ENCODE results near the gene DGKA. TPM values are rescaled to one million over a fixed set of nuclear protein-coding genes. Genes with fewer than 3 reads are reported as not detected.
"Not testable (repeated sequence)": the region's sequence is repeated elsewhere in the genome, so short reads cannot be mapped to it uniquely, and the experiment has no call there.

Gene DGKA
- total RNA-seq, 2 donors from 2014 or later = 7.3 to 22.8 TPM

DNA sequence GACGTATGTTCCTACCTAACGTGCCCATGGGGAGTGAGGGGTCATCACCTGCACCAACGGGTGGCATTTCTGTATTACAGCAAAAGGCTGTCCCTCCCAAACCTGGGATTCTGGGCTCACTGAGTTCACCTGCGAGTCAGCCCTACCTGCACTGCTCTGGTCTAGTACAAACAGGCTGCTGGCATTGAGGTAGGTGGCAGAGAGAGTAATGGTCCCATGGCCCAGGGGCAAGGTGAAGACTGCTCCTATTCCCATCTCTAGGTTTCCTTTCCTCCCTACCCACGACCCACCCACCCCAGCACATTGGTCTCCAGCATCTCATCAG, 66.5 kb downstream of the DGKA start:
- TF ChIP-seq, protein P1, sequence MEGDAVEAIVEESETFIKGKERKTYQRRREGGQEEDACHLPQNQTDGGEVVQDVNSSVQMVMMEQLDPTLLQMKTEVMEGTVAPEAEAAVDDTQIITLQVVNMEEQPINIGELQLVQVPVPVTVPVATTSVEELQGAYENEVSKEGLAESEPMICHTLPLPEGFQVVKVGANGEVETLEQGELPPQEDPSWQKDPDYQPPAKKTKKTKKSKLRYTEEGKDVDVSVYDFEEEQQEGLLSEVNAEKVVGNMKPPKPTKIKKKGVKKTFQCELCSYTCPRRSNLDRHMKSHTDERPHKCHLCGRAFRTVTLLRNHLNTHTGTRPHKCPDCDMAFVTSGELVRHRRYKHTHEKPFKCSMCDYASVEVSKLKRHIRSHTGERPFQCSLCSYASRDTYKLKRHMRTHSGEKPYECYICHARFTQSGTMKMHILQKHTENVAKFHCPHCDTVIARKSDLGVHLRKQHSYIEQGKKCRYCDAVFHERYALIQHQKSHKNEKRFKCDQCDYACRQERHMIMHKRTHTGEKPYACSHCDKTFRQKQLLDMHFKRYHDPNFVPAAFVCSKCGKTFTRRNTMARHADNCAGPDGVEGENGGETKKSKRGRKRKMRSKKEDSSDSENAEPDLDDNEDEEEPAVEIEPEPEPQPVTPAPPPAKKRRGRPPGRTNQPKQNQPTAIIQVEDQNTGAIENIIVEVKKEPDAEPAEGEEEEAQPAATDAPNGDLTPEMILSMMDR (IDR thresholded peaks at IDR 0.05) = no peak
- H3K9me3 ChIP-seq = no peaks in the 10 kb centered on the region
- peaks cover 0 to 19% of the 10 kb centered on the region in 2 donors for H3K4me1 ChIP-seq
- H3K36me3 ChIP-seq = peaks cover 20% of the 10 kb centered on the region
- H3K4me3 ChIP-seq = peak overlapping the region; percentile 48 to 78
- DNase-seq (ENCODE audit: low spot score) = no peak
- H3K27ac ChIP-seq = peak overlapping the region; percentile 84 to 86
- no peaks in the 10 kb centered on the region for H3K27me3 ChIP-seq

DNA sequence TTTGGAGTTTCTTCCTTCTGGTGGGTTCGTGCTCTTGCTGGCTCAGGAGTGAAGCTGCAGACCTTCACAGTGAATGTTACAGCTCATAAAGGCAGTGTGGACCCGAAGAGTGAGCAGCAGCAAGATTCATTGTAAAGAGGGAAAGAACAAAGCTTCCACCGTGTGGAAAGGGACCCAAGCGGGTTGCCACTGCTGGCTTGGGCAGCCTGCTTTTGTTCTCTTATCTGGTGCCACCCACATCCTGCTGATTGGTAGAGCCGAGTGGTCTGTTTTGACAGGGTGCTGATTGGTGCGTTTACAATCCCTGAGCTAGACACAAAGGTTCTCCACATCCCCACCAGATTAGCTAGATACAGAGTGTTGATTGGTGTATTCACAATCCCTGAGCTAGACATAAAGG, 68.6 kb downstream of the DGKA start:
- H3K27ac ChIP-seq; H3K36me3 ChIP-seq; H3K4me3 ChIP-seq; H3K9me3 ChIP-seq; DNase-seq (ENCODE audit: low spot score); H3K27me3 ChIP-seq: not testable (repeated sequence)
- peaks cover 0 to 19% of the 10 kb centered on the region in 2 donors for H3K4me1 ChIP-seq

DNA sequence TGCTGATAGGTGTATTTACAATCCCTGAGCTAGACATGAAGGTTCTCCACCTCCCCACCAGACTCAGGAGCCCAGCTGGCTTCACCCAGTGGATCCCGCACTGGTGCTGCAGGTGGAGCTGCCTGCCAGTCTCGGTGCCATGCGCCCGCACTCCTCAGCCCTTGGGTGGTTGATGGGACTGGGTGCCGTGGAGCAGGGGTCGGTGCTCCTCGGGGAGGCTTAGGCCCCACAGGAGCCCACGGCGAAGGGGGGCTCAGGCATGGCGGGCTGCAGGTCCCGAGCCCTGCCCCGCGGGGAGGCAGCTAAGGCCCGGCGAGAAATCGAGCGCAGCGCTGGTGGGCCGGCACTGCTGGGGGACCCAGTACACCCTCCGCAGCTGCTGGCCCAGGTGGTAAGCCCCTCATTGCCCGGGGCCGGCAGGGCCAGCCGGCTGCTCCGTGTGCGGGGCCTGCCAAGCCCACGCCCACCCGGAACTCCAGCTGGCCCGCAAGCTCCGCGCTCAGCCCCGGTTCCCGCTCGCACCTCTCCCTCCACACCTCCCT, 69.1 kb downstream of the DGKA start:
- H3K27ac ChIP-seq; H3K9me3 ChIP-seq; H3K36me3 ChIP-seq; DNase-seq (ENCODE audit: low spot score); H3K27me3 ChIP-seq; H3K4me3 ChIP-seq: not testable (repeated sequence)
- H3K4me1 ChIP-seq = peaks cover 0 to 19% of the 10 kb centered on the region in 2 donors

DNA sequence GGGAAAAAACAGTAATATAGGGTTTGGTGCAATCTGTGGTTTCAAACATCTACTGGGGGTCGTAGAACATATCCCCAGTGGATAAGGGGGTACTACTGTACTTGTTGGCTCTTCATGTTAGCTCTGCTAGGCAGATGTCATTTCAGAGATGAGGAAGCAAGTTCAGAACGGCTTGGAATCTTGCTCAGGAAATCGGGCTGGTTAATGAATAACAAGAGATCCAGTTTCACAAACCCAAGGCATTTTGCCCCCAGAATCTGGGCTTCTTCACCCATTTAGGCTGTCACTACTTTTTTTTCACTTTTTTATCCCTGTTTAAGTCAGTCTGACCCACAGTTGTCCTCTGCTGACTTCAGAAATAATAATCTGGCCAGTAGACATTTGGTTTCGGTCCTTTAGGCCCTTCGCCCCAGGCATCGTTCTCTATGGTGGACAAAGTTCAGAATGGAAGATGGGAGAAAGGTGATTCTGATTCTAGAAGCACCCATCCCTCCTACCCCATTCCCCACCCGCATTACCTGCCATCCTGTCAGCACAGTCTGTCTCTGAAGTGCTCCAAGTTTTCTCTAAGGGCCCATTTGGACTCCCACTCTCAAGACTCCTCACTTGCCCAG, 70.6 kb downstream of the DGKA start:
- peaks cover 9% of the 10 kb centered on the region for H3K36me3 ChIP-seq
- H3K4me1 ChIP-seq = peaks cover 0 to 15% of the 10 kb centered on the region in 2 donors
- H3K4me3 ChIP-seq = no peak overlapping the region
- no peaks in the 10 kb centered on the region for H3K27me3 ChIP-seq
- TF ChIP-seq, protein P1 (IDR thresholded peaks at IDR 0.05) = no peak
- DNase-seq (ENCODE audit: low spot score) = no peak
- H3K27ac ChIP-seq = no peak overlapping the region
- no peaks in the 10 kb centered on the region for H3K9me3 ChIP-seq

GRCh38 chr12:56003376-56003775, 72.4 kb downstream of the DGKA start:
- not testable (repeated sequence) for H3K36me3 ChIP-seq; H3K27me3 ChIP-seq; H3K9me3 ChIP-seq; H3K4me3 ChIP-seq; DNase-seq (ENCODE audit: low spot score); H3K27ac ChIP-seq
- H3K4me1 ChIP-seq = peaks cover 0 to 13% of the 10 kb centered on the region in 2 donors

Other genes with a start within 250 kb of the DGKA start
- gene ITGA7, start 223.3 kb upstream of the DGKA start, total RNA-seq = 100 to 1,000 TPM; 291 to 309 TPM
- gene BLOC1S1, start 215.1 kb upstream of the DGKA start, total RNA-seq = 100 to 1,000 TPM; 177 to 187 TPM
- 10 to 100 TPM; 13.0 to 22.4 TPM for gene RDH5, start 210.8 kb upstream of the DGKA start, total RNA-seq
- gene CD63, start 202.2 kb upstream of the DGKA start, total RNA-seq = 1,000 to 10,000 TPM; 1,041 to 1,122 TPM
- 1 to 10 TPM; 8.1 to 8.6 TPM for gene GDF11, start 188.0 kb upstream of the DGKA start, total RNA-seq
- gene SARNP, start 113.4 kb upstream of the DGKA start, total RNA-seq = 10 to 100 TPM; 61.4 to 70.8 TPM
- gene ORMDL2, start 113.1 kb upstream of the DGKA start, total RNA-seq = 10 to 100 TPM in 1 of 2 donors, 1 to 10 TPM in 1; 6.5 to 17.1 TPM
- gene DNAJC14, start 101.6 kb upstream of the DGKA start, total RNA-seq = 10 to 100 TPM; 23.4 to 35.0 TPM
- 1 to 10 TPM; 5.0 to 7.7 TPM for gene MMP19, start 88.2 kb upstream of the DGKA start, total RNA-seq
- 10 to 100 TPM; 17.6 to 20.6 TPM for gene PYM1, start 3.3 kb upstream of the DGKA start, total RNA-seq
- 1 to 10 TPM in 1 of 2 donors, under 1 TPM in 1; 0.67 to 1.1 TPM for gene PMEL, start 34.9 kb downstream of the DGKA start, total RNA-seq
- 10 to 100 TPM in 1 of 2 donors, 1 to 10 TPM in 1; 5.4 to 13.8 TPM for gene CDK2, start 35.7 kb downstream of the DGKA start, total RNA-seq
- 100 to 1,000 TPM in 1 of 2 donors, 10 to 100 TPM in 1; 93.5 to 108 TPM for gene RAB5B, start 42.9 kb downstream of the DGKA start, total RNA-seq
- gene SUOX, start 66.1 kb downstream of the DGKA start, total RNA-seq = 10 to 100 TPM; 23.9 to 37.7 TPM
- 1 to 10 TPM; 2.6 to 3.9 TPM for gene IKZF4, start 89.9 kb downstream of the DGKA start, total RNA-seq
- gene RPS26, start 110.8 kb downstream of the DGKA start, total RNA-seq = 1,000 to 10,000 TPM in 1 of 2 donors, 100 to 1,000 TPM in 1; 134 to 1,492 TPM
- gene ERBB3, start 149.0 kb downstream of the DGKA start, total RNA-seq = 1 to 10 TPM; 3.2 to 7.2 TPM
- gene PA2G4, start 173.4 kb downstream of the DGKA start, total RNA-seq = 100 to 1,000 TPM in 1 of 2 donors, 10 to 100 TPM in 1; 91.4 to 116 TPM
- 1,000 to 10,000 TPM in 1 of 2 donors, 100 to 1,000 TPM in 1; 606 to 2,188 TPM for gene RPL41, start 185.5 kb downstream of the DGKA start, total RNA-seq
- 1 to 10 TPM; 2.1 to 2.9 TPM for gene ZC3H10, start 187.1 kb downstream of the DGKA start, total RNA-seq
- gene ESYT1, start 197.1 kb downstream of the DGKA start, total RNA-seq = 10 to 100 TPM; 25.4 to 74.0 TPM
- gene MYL6B, start 221.4 kb downstream of the DGKA start, total RNA-seq = 10 to 100 TPM; 36.1 to 55.1 TPM
- 1,000 to 10,000 TPM in 1 of 2 donors, 100 to 1,000 TPM in 1; 567 to 1,179 TPM for gene MYL6, start 227.2 kb downstream of the DGKA start, total RNA-seq